ENCODE results near the gene SLC26A2. TPM values are rescaled to one million over a fixed set of nuclear protein-coding genes. Genes with fewer than 3 reads are reported as not detected.

SLC26A2 gene
- total and polyA plus RNA-seq, 2 experiments from 2014 or later = 3.5 to 11.5 TPM

DNA sequence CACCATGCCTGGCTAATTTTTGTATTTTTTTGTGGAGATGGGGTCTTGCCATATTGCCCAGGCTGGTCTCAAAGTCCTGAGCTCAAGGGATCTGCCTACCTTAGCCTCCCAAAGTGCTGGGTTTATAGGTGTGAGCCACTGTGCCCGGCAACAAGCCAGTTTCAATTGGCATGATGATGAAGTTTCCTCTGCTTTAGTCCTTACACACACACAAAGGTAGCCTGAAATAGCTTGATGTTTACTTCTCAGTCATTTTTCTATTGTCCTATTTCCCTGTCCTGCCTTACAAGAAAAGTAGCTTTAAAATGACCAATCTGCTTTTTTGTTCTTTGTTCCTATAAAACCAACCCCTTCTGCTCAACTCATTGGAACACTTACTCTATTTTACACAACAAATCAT is 49.5 kb upstream of the SLC26A2 start (continued):
- TF ChIP-seq, protein P1, sequence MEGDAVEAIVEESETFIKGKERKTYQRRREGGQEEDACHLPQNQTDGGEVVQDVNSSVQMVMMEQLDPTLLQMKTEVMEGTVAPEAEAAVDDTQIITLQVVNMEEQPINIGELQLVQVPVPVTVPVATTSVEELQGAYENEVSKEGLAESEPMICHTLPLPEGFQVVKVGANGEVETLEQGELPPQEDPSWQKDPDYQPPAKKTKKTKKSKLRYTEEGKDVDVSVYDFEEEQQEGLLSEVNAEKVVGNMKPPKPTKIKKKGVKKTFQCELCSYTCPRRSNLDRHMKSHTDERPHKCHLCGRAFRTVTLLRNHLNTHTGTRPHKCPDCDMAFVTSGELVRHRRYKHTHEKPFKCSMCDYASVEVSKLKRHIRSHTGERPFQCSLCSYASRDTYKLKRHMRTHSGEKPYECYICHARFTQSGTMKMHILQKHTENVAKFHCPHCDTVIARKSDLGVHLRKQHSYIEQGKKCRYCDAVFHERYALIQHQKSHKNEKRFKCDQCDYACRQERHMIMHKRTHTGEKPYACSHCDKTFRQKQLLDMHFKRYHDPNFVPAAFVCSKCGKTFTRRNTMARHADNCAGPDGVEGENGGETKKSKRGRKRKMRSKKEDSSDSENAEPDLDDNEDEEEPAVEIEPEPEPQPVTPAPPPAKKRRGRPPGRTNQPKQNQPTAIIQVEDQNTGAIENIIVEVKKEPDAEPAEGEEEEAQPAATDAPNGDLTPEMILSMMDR (conservative IDR thresholded peaks at IDR 0.05; ENCODE audit: low read depth in 2 of 2) = no peak
- TF ChIP-seq, protein P2, sequence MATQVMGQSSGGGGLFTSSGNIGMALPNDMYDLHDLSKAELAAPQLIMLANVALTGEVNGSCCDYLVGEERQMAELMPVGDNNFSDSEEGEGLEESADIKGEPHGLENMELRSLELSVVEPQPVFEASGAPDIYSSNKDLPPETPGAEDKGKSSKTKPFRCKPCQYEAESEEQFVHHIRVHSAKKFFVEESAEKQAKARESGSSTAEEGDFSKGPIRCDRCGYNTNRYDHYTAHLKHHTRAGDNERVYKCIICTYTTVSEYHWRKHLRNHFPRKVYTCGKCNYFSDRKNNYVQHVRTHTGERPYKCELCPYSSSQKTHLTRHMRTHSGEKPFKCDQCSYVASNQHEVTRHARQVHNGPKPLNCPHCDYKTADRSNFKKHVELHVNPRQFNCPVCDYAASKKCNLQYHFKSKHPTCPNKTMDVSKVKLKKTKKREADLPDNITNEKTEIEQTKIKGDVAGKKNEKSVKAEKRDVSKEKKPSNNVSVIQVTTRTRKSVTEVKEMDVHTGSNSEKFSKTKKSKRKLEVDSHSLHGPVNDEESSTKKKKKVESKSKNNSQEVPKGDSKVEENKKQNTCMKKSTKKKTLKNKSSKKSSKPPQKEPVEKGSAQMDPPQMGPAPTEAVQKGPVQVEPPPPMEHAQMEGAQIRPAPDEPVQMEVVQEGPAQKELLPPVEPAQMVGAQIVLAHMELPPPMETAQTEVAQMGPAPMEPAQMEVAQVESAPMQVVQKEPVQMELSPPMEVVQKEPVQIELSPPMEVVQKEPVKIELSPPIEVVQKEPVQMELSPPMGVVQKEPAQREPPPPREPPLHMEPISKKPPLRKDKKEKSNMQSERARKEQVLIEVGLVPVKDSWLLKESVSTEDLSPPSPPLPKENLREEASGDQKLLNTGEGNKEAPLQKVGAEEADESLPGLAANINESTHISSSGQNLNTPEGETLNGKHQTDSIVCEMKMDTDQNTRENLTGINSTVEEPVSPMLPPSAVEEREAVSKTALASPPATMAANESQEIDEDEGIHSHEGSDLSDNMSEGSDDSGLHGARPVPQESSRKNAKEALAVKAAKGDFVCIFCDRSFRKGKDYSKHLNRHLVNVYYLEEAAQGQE (IDR thresholded peaks at IDR 0.05; ENCODE audit: unreplicated experiment) = no peak

DNA sequence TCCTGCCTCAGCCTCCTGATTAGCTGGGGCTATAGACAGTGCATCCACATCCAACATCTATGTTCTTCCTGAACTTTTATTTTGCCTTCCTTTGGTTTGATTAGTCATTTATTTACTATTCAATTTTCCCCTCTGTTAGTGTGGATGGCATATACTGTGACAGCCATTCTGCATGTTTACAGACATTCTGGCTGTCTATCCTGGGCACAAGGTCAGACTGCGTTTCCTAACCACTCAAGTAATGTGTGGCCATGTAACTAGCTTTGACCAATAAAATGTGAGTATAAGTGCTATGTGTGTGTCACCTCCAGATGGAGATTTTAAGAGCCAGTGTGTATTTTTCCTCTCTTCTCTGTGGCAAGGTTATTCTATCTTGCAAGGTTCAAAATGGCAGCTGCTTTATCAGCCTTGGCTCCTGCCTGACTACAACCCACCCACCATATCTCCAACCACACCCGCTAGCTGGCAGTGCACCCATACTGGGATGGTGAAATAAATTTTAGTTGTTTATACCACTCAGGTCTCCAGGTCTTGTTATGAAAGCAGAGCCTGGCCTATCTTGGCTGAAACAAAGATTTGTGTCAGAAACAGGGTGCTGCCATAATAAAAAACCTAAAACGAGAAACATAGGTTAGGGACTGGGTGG is 48.2 kb upstream of the SLC26A2 start:
- H3K4me2 ChIP-seq = no peak overlapping the region
- peaks cover 5% of the 10 kb centered on the region for H3K4me1 Mint-ChIP-seq
- H3K36me3 Mint-ChIP-seq (ENCODE audit: low read depth) = no peaks in the 10 kb centered on the region
- H3K9me3 Mint-ChIP-seq = no peaks in the 10 kb centered on the region
- no peak overlapping the region for H3K27ac Mint-ChIP-seq
- no peak overlapping the region for H3K4me3 ChIP-seq
- ATAC-seq = no peak
- TF ChIP-seq STAT1 (IDR thresholded peaks at IDR 0.05; ENCODE audit: unreplicated experiment) (no peak), POLR2AphosphoS5 (IDR thresholded peaks at IDR 0.05; ENCODE audit: low read depth) (no peak), CREB1 (CRISPR knock-in tag; IDR thresholded peaks at IDR 0.05; ENCODE audit: low read depth) (no peak)
- TF ChIP-seq, protein P1 (conservative IDR thresholded peaks at IDR 0.05; ENCODE audit: low read depth in 2 of 2) = no peak
- TF ChIP-seq, protein P3, sequence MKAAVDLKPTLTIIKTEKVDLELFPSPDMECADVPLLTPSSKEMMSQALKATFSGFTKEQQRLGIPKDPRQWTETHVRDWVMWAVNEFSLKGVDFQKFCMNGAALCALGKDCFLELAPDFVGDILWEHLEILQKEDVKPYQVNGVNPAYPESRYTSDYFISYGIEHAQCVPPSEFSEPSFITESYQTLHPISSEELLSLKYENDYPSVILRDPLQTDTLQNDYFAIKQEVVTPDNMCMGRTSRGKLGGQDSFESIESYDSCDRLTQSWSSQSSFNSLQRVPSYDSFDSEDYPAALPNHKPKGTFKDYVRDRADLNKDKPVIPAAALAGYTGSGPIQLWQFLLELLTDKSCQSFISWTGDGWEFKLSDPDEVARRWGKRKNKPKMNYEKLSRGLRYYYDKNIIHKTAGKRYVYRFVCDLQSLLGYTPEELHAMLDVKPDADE (IDR thresholded peaks at IDR 0.05) = no peak
- no peaks in the 10 kb centered on the region for H3K27me3 ChIP-seq (ENCODE audit: insufficient read depth)
- H4K20me1 ChIP-seq (replicated peaks; ENCODE audit: insufficient read depth) = no peaks in the 10 kb centered on the region
- H2AFZ ChIP-seq = no peak overlapping the region
- H3F3A ChIP-seq (replicated peaks; ENCODE audit: low read depth) = no peaks in the 10 kb centered on the region
- no peaks in the 10 kb centered on the region for H3K27me3 Mint-ChIP-seq (ENCODE audit: insufficient read depth, low read depth, poor library complexity)
- H3K36me3 ChIP-seq (ENCODE audit: insufficient read depth) = no peaks in the 10 kb centered on the region
- H3K79me2 ChIP-seq (replicated peaks; ENCODE audit: insufficient read depth) = no peaks in the 10 kb centered on the region
- H3K4me1 ChIP-seq (ENCODE audit: insufficient read depth) = no peaks in the 10 kb centered on the region; the same call in 1 of the 2 replicates
- no peaks in the 10 kb centered on the region for H3K9me2 ChIP-seq (ENCODE audit: insufficient read depth)
- H3K4me3 Mint-ChIP-seq = no peak overlapping the region
- no peak overlapping the region for H3K27ac ChIP-seq (ENCODE audit: low read depth)
- no peak for DNase-seq (ENCODE audit: low spot score)

Data from GM23338 (cell line).